NCI-H526 (cell line): ENCODE measurements around the gene SPANXB1.
"Not testable (repeated sequence)": the region's sequence is repeated elsewhere in the genome, so short reads cannot be mapped to it uniquely, and the experiment has no call there.

ENCODE experiments used
- DNase-seq, 2 experiments: peaks; one replicate each; lab custom pipeline; 2025; lab: John Stamatoyannopoulos, UW

The SPANXB1 gene

GRCh38 chrX:141002568-141002967 is at the start of gene SPANXB1:
SPANXB1 (plus strand) TSS chrX:141002594; CDS start chrX:141002694, 100 bp downstream.
- not testable (repeated sequence) for DNase-seq

- DNase-seq = no peak
Measured at GRCh38 chrX:140967036-140967435, 35.4 kb upstream of the SPANXB1 start.

GRCh38 chrX:140971099-140971795 is 31.1 kb upstream of the SPANXB1 start:
- no peak for DNase-seq

- no peak for DNase-seq
Measured at GRCh38 chrX:140975472-140975871, 26.9 kb upstream of the SPANXB1 start.

- no peak for DNase-seq
Measured at GRCh38 chrX:140980271-140980670, 22.1 kb upstream of the SPANXB1 start.

- DNase-seq = no peak
Measured at GRCh38 chrX:140983730-140984129, 18.7 kb upstream of the SPANXB1 start.

GRCh38 chrX:141005243-141005642 is 2.8 kb downstream of the SPANXB1 start:
- DNase-seq = not testable (repeated sequence)

GRCh38 chrX:141044246-141044645 is 41.9 kb downstream of the SPANXB1 start:
- not testable (repeated sequence) for DNase-seq

- DNase-seq = not testable (repeated sequence)
Measured at GRCh38 chrX:141049878-141050277, 47.5 kb downstream of the SPANXB1 start.

GRCh38 chrX:141052098-141052497 is 49.7 kb downstream of the SPANXB1 start:
- DNase-seq = not testable (repeated sequence)
